Hypothalamus (tissue), 51 donors: Measurements from ENCODE around the gene SEC11C.
"Not testable (repeated sequence)": the region's sequence is repeated elsewhere in the genome, so short reads cannot be mapped to it uniquely, and the experiment has no call there.

Experiments used
- DNase-seq, 51 donors: peaks; one replicate each; lab custom pipeline; 2025; lab: John Stamatoyannopoulos, UW

SEC11C gene

GRCh38 chr18:59139615-59140301 lies at the start of gene SEC11C:
Gene SEC11C (plus strand): TSS chr18:59139884. CDS start chr18:59139949, 65 bp downstream.
- DNase-seq = peak; percentile 54 to 98 (median 95)

DNA sequence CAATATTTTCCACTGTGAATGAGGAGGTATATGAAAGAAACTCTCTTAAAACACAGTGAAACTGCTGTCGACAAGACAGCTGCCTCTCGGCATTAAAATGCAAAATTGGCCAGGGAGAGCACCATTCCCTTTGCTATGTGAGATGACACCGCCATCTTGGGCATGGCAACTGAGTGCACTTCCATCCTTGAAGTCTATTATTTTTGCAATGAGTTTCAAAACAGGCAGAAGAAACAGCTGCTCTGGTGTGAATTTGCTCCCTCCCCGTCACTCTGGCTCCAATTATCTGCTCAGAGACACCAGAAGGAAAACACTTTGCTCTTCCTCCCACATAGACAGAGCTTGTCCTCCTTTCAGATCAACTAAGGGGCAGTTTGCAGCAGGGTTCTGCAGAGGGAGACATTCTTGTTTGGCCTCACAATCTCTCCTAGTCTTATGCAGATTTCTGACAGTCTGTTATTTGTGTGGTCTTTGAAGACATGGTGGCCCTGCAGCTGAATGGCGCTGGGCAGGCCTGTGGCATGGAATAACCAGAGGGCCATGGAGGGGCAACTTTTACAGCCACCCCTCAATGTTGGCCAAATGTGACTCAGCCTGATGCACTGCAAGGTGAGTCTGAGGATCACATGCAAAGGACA lies 48.6 kb upstream of the SEC11C start:
- no peak for DNase-seq

DNA sequence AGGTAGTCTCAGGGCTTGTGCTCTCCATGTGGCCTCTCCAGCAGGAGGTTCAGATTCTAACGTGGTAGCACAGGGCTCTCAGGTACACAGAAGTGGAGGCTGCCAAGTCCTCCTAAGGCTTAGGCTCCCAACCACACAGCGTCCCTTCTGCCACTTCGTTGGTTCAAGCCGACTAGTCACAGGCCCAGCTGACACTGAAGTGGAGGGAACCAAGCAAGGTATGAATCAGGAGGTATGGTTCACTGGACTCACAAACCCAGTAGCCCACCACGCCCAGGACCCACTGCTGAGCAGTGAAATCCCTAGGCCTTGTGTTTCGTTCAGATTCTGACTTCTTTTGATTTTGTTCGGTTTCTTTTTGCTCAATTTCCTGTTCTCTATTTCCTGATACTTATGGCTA lies 46.0 kb upstream of the SEC11C start:
- no peak for DNase-seq

- DNase-seq = no peak
Observed at GRCh38 chr18:59094569-59094968, 45.1 kb upstream of the SEC11C start.

GRCh38 chr18:59096098-59096789 lies 43.4 kb upstream of the SEC11C start:
- no peak for DNase-seq

DNA sequence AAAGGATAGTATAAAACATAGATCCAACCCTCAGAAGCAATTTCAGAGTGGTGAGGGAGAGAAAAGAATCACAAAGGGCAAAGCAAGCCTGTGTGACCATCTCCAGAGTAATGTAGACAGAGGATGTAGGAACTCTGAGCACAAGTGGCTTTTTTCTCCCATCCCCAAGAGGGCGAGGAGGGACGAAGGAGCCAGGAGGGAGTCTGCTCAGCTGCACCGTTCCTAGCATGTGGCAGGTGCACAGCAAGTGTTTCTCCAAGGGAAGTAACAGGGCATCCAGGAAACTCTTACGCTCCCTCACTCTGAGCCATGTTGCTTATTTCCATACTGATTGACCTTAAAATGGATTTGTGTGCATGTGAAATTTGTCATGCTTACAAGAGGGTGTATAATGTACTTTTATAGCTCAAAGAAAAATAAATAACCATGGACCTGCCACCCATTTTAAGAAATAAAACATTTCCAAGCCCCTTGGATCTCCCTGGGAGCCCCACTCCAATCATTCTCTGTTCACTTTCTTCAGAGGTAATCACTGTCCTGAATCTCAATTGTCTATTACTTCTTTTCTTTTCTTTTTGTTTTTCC lies 37.8 kb upstream of the SEC11C start:
- DNase-seq = no peak

DNA sequence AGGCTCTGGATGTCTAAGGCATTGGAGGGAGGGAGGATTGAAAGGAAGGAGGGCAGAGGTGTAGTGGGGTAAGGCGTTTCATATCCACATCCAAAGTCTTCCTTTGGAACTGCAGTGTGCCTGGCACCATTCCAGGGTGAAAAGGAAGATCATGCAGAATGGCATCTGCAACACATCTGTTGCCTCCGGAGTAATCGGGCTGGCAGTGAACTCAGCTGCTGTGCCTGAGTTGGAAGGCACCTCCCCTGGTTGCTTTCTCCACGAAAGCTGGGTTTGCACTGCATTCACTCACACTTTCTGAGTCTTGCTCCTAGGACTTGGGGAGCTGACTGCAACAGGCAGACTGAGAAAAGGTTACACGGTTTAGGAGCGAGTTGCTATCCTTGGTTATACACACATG lies 30.3 kb upstream of the SEC11C start:
- DNase-seq = no peak

GRCh38 chr18:59114160-59114559 lies 25.5 kb upstream of the SEC11C start:
- DNase-seq = no peak

- peak in 2 of 51 donors; percentile 15 to 36 for DNase-seq
Observed at GRCh38 chr18:59123588-59124369, 15.9 kb upstream of the SEC11C start.

- no peak for DNase-seq
Observed at GRCh38 chr18:59124370-59124704, 15.3 kb upstream of the SEC11C start.

GRCh38 chr18:59127047-59127446 lies 12.6 kb upstream of the SEC11C start:
- DNase-seq = no peak

DNA sequence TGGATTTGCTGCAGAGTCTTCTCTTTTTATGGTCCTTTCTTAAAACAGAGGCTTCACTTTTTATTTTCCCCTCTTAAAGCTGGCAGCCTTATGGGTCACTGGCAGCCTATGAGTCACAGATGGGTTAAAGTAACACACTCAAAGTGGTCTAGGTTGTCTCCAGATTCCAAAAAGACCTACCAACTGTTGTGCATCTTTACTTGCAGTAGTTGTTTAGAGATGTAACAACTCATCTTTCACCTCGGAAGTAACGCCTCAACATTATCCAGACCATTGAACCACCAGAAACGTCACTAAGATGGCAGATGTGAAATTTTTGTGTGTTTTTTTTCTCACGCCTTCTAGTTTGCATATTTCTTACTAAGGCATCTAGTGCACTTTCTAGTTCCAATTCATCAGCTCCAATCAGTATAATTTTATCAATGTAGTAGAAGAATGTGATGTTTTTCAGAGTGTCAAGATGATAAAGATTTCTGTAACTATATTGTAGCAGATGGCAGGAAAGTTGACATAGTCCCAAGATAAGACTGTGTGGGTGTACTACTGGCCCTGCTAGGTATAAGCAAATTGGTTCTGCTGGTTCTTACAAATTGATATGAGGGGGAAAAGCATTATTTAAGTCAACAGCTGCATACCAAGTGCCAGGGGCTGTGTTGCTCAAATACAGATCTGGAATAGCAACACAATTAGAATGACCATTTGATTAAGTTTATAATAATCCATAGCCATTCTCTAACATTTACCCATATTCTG lies 9.6 kb upstream of the SEC11C start:
- no peak for DNase-seq

GRCh38 chr18:59132810-59133465 lies 6.7 kb upstream of the SEC11C start:
- DNase-seq = no peak

- DNase-seq = peak in 40 of 51 donors; percentile 63 to 98 (median 88)
Observed at GRCh38 chr18:59139291-59139614, 431 bp upstream of the SEC11C start.

DNA sequence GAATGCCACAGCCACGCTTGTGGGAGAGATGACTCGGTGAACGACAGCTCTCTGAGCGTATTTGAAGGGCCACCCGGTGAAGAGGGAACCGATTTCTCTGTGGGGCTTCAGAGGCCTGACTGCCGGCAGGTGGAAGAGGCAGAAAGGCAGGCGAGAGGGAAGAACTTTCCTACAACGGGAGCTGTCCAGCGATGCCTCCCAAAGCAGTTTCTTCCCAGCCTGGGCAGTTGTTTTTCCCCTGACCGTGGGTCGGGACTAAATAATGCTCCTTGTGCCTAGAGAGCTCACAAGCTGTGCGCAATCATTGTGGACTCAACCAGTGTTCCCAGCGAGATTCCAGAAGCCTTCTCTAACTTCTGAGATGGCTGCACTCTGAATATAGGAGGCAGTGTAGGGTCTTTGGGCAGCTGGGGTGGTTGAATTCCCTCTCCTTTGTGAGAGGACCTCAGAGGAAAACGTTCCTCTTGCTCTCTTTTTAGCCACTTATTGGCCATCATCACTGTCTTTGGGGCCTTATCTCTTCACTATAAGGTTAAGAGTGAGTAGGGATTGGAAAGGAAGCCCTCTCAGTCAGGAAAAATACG lies 710 bp downstream of the SEC11C start:
- DNase-seq = peak in 27 of 51 donors; percentile 7 to 69 (median 41)

GRCh38 chr18:59141294-59142068 lies 1.8 kb downstream of the SEC11C start:
- DNase-seq = peak in 21 of 51 donors; percentile 2 to 69 (median 23)

GRCh38 chr18:59142274-59142673 lies 2.6 kb downstream of the SEC11C start:
- peak in 1 of 51 donors; percentile 11 for DNase-seq

DNA sequence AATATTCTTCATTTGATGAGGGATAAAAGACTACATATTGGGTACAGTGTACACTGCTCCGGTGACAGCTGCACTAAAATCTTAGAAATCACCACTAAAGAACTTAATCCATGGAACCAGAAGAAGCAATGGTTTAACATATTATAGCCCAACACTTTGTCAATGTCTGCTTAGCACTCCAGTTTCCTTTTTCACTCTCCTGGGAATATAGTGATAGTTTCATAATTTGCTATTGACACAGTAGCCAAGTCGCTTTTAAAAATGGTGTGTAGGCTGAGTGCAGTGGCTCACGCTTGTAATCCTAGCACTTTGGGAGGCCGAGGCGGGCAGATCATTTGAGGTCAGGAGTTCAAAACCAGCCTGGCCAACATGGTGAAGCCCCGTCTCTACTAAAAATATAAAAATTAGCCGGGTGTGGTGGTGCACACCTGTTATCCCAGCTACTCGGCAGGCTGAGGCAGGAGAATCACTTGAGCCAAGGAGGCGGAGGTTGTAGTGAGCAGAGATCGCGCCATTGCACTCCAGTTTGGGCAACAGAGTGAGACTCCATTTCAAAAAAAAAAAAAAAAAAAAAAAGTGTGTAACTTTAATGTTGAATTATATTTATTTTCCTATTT lies 3.2 kb downstream of the SEC11C start:
- DNase-seq = not testable (repeated sequence)
